ENCODE results near the gene PAQR4.

Gene PAQR4

DNA sequence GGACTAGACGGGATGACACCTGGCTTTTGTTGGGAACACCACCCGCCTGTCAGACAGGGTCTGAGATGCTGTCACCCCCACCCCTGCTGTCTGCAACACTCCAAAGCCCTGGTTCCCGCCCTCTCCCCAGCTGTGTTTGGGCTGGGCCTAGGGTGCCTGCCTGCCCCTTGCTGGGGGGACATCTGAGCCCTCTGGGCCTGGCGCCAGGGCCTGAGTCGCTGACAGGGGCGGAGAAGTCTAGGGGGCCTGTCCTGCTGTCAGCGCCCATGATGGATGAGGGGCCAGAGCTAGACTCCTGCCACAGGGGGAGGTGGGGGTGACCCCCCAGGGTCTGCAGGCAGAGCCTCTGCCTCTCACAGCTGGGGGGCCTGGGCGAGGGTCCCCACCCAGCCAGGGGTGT lies 18.7 kb downstream of the PAQR4 start:
- TF ChIP-seq, protein P1, sequence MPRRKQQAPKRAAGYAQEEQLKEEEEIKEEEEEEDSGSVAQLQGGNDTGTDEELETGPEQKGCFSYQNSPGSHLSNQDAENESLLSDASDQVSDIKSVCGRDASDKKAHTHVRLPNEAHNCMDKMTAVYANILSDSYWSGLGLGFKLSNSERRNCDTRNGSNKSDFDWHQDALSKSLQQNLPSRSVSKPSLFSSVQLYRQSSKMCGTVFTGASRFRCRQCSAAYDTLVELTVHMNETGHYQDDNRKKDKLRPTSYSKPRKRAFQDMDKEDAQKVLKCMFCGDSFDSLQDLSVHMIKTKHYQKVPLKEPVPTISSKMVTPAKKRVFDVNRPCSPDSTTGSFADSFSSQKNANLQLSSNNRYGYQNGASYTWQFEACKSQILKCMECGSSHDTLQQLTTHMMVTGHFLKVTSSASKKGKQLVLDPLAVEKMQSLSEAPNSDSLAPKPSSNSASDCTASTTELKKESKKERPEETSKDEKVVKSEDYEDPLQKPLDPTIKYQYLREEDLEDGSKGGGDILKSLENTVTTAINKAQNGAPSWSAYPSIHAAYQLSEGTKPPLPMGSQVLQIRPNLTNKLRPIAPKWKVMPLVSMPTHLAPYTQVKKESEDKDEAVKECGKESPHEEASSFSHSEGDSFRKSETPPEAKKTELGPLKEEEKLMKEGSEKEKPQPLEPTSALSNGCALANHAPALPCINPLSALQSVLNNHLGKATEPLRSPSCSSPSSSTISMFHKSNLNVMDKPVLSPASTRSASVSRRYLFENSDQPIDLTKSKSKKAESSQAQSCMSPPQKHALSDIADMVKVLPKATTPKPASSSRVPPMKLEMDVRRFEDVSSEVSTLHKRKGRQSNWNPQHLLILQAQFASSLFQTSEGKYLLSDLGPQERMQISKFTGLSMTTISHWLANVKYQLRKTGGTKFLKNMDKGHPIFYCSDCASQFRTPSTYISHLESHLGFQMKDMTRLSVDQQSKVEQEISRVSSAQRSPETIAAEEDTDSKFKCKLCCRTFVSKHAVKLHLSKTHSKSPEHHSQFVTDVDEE (CRISPR knock-in tag; IDR thresholded peaks at IDR 0.05): no peak
- TF ChIP-seq, protein P2, sequence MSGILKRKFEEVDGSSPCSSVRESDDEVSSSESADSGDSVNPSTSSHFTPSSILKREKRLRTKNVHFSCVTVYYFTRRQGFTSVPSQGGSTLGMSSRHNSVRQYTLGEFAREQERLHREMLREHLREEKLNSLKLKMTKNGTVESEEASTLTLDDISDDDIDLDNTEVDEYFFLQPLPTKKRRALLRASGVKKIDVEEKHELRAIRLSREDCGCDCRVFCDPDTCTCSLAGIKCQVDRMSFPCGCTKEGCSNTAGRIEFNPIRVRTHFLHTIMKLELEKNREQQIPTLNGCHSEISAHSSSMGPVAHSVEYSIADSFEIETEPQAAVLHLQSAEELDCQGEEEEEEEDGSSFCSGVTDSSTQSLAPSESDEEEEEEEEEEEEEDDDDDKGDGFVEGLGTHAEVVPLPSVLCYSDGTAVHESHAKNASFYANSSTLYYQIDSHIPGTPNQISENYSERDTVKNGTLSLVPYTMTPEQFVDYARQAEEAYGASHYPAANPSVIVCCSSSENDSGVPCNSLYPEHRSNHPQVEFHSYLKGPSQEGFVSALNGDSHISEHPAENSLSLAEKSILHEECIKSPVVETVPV (CRISPR knock-in tag; IDR thresholded peaks at IDR 0.05): no peak
- TF ChIP-seq GLIS3 (CRISPR knock-in tag; IDR thresholded peaks at IDR 0.05): no peak
- no peak for TF ChIP-seq ISL1 (CRISPR knock-in tag; IDR thresholded peaks at IDR 0.05)
- TF ChIP-seq, protein P3, sequence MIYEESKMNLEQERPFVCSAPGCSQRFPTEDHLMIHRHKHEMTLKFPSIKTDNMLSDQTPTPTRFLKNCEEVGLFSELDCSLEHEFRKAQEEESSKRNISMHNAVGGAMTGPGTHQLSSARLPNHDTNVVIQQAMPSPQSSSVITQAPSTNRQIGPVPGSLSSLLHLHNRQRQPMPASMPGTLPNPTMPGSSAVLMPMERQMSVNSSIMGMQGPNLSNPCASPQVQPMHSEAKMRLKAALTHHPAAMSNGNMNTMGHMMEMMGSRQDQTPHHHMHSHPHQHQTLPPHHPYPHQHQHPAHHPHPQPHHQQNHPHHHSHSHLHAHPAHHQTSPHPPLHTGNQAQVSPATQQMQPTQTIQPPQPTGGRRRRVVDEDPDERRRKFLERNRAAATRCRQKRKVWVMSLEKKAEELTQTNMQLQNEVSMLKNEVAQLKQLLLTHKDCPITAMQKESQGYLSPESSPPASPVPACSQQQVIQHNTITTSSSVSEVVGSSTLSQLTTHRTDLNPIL (CRISPR knock-in tag; IDR thresholded peaks at IDR 0.05; ENCODE audit: low read depth): no peak
- TF ChIP-seq BACH2 (CRISPR knock-in tag; IDR thresholded peaks at IDR 0.05; ENCODE audit: borderline replicate concordance): no peak
- TF ChIP-seq ZC3H10 (CRISPR knock-in tag; IDR thresholded peaks at IDR 0.05): no peak
- TF ChIP-seq TOX (CRISPR knock-in tag; IDR thresholded peaks at IDR 0.05; ENCODE audit: borderline replicate concordance): no peak
- no peak for TF ChIP-seq ESRRG (CRISPR knock-in tag; IDR thresholded peaks at IDR 0.05)
- no peak for TF ChIP-seq PPARA (CRISPR knock-in tag; IDR thresholded peaks at IDR 0.05; ENCODE audit: borderline replicate concordance)
- no peak for TF ChIP-seq CSDC2 (CRISPR knock-in tag; IDR thresholded peaks at IDR 0.05)
- TF ChIP-seq ARNTL (CRISPR knock-in tag; IDR thresholded peaks at IDR 0.05; ENCODE audit: borderline replicate concordance, low read depth): no peak
- TF ChIP-seq RARB (CRISPR knock-in tag; IDR thresholded peaks at IDR 0.05): no peak
- no peak for ATAC-seq

DNA sequence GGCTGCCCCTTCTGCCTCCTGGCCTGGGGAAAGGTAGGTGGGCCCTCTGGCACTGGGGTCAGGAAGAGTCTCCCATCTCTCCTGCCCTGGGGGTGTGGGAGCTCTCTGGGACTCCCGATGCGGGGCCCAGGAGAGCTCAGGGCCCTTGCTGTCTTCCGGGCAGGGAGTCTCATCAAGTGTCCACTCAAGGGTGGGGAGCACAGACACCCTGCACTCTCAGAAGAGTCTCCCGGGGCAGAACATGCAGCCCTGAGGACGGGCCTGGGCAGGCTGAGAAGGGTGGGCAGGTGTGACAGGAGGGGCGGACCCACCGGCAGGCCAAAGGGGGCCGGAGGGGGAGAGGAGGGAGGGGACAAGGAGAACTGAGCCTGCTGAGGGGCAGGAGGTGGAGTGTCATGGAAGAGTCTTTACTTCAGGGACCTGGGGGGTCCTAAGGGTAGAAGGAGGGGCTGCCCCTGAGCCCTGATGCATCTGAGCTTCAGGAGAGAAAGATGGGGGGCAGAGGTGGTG lies 19.5 kb downstream of the PAQR4 start:
- ATAC-seq: no peak
- TF ChIP-seq ARNTL (CRISPR knock-in tag; IDR thresholded peaks at IDR 0.05; ENCODE audit: borderline replicate concordance, low read depth) (no peak), ZFP3 (CRISPR knock-in tag; IDR thresholded peaks at IDR 0.05) (no peak), ESRRG (CRISPR knock-in tag; IDR thresholded peaks at IDR 0.05) (no peak), CSDC2 (CRISPR knock-in tag; IDR thresholded peaks at IDR 0.05) (no peak), TCF4 (CRISPR knock-in tag; IDR thresholded peaks at IDR 0.05; ENCODE audit: borderline replicate concordance) (no peak), PPARA (CRISPR knock-in tag; IDR thresholded peaks at IDR 0.05; ENCODE audit: borderline replicate concordance) (no peak), ZNF70 (CRISPR knock-in tag; IDR thresholded peaks at IDR 0.05) (no peak)
- TF ChIP-seq, protein P4, sequence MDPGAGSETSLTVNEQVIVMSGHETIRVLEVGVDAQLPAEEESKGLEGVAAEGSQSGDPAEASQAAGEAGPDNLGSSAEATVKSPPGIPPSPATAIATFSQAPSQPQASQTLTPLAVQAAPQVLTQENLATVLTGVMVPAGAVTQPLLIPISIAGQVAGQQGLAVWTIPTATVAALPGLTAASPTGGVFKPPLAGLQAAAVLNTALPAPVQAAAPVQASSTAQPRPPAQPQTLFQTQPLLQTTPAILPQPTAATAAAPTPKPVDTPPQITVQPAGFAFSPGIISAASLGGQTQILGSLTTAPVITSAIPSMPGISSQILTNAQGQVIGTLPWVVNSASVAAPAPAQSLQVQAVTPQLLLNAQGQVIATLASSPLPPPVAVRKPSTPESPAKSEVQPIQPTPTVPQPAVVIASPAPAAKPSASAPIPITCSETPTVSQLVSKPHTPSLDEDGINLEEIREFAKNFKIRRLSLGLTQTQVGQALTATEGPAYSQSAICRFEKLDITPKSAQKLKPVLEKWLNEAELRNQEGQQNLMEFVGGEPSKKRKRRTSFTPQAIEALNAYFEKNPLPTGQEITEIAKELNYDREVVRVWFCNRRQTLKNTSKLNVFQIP (CRISPR knock-in tag; IDR thresholded peaks at IDR 0.05; ENCODE audit: borderline replicate concordance, low read depth): no peak

DNA sequence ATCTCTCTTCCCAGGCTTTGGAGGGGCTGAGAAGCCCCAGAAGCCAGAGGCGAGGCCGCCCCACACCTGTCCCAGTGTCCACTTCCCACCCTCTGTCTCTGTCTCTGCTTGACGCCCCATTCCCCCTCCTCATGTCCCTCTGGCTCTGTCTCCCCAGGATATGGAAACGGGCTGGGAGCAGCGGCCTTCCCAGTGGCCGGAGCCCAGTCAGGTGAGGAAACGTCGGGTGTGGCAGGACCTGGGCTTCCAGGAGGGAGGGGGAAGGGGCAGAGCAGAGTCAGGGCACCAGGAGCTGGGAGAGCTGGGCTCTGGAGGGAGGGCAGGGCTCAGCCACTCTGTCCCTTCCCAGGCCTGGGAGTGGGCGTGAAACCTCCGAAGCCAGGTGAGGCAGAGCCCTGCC lies 21.7 kb downstream of the PAQR4 start:
- no peak for ATAC-seq
- TF ChIP-seq ZNF8 (CRISPR knock-in tag; IDR thresholded peaks at IDR 0.05) (no peak), ZFP30 (CRISPR knock-in tag; IDR thresholded peaks at IDR 0.05) (no peak), ESRRG (CRISPR knock-in tag; IDR thresholded peaks at IDR 0.05) (no peak), ZNF70 (CRISPR knock-in tag; IDR thresholded peaks at IDR 0.05) (no peak), SNAI2 (CRISPR knock-in tag; IDR thresholded peaks at IDR 0.05) (no peak), RARB (CRISPR knock-in tag; IDR thresholded peaks at IDR 0.05) (no peak)
- TF ChIP-seq, protein P2 (CRISPR knock-in tag; IDR thresholded peaks at IDR 0.05): no peak
- TF ChIP-seq, protein P5, sequence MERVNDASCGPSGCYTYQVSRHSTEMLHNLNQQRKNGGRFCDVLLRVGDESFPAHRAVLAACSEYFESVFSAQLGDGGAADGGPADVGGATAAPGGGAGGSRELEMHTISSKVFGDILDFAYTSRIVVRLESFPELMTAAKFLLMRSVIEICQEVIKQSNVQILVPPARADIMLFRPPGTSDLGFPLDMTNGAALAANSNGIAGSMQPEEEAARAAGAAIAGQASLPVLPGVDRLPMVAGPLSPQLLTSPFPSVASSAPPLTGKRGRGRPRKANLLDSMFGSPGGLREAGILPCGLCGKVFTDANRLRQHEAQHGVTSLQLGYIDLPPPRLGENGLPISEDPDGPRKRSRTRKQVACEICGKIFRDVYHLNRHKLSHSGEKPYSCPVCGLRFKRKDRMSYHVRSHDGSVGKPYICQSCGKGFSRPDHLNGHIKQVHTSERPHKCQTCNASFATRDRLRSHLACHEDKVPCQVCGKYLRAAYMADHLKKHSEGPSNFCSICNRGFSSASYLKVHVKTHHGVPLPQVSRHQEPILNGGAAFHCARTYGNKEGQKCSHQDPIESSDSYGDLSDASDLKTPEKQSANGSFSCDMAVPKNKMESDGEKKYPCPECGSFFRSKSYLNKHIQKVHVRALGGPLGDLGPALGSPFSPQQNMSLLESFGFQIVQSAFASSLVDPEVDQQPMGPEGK (CRISPR knock-in tag; IDR thresholded peaks at IDR 0.05; ENCODE audit: borderline replicate concordance): no peak
